NT2/D1 (cell line): ENCODE measurements around the gene TAOK3.

Experiments
- YY1 ChIP-seq: IDR thresholded peaks from 2 replicates; pipeline ENCODE4 v1.6.1; 2011; ENCODE audit not compliant: insufficient read length, insufficient read depth
- ZNF274 ChIP-seq: IDR thresholded peaks from 2 replicates; pipeline ENCODE4 v1.6.1; 2011; ENCODE audit warnings: mild to moderate bottlenecking, low read depth, low read length

- TF ChIP-seq YY1 = no peak
- TF ChIP-seq ZNF274 = no peak
Measured at GRCh38 chr12:118420673-118421072, 48.0 kb upstream of the TAOK3 start.
